ENCODE data around the gene TRAF2. TPM values are rescaled to one million over a fixed set of nuclear protein-coding genes. Genes with fewer than 3 reads are reported as not detected.

Gene TRAF2
- total and polyA plus RNA-seq, 2 of the 13 experiments (the other 11 are each of a cell fraction or from before 2014, with no cell fraction given) = 12.4 to 13.6 TPM

DNA sequence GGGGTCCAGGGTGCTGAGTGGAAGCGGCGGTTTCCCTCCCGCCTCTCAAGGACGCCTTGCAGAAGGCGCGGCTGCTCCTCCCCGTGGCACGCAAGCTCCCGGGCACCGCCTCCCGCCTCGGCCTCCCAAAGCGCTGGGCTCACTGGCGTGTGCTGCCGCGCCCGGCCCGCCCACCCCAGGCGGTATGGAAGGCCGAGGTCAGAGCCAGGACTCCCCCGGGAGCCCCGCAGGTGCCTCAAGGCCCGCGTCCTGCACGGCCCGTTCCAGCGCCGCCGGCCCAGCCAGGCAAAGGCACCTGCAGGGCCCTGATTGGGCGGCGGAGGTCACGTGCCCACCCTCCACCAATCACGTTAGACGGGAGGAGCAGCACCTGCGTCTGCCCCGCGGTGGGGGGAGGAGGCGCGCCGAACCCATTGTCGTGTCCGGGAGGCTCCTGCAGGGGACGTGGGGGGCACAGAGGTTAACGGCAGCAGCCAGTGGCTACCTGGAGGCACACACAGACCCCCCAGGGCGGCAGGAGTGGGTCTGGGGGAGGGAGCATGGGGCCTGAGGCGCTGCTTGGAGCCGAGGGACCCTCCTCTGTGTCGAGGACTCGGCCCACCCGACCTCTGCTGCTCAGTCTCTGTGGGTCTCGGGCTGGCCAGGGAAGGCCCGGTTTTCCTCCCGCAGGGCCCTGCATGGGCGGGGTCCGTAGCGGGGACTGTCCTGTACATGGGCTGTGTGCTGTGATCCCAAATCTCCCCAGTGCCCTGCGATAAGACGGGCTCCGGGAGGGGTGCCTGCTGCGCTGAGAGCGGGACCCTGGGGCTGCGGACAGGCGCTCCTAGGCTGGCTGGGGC, 63.7 kb downstream of the TRAF2 start (continued):
- TF ChIP-seq, protein P1, sequence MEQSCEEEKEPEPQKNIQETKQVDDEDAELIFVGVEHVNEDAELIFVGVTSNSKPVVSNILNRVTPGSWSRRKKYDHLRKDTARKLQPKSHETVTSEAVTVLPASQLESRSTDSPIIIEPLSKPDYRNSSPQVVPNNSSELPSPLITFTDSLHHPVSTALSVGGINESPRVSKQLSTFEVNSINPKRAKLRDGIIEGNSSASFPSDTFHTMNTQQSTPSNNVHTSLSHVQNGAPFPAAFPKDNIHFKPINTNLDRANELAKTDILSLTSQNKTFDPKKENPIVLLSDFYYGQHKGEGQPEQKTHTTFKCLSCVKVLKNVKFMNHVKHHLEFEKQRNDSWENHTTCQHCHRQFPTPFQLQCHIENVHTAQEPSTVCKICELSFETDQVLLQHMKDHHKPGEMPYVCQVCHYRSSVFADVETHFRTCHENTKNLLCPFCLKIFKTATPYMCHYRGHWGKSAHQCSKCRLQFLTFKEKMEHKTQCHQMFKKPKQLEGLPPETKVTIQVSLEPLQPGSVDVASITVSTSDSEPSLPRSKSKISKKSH (CRISPR knock-in tag; IDR thresholded peaks at IDR 0.05; ENCODE audit: borderline replicate concordance) = peak; percentile 50; the same call in 1 of the 2 replicates
- TF ChIP-seq ZNF747 (CRISPR knock-in tag; IDR thresholded peaks at IDR 0.05; ENCODE audit: borderline replicate concordance) (no peak), SP5 (CRISPR knock-in tag; IDR thresholded peaks at IDR 0.05; ENCODE audit: borderline replicate concordance, low read depth) (peak; percentile 67; the same call in 1 of the 2 replicates), CBX2 (IDR thresholded peaks at IDR 0.05; ENCODE audit: low read depth, low read length) (no peak), CBX2 (CRISPR knock-in tag; IDR thresholded peaks at IDR 0.05; ENCODE audit: low read depth) (no peak), MTA3 (CRISPR knock-in tag; IDR thresholded peaks at IDR 0.05) (no peak), ZSCAN21 (CRISPR knock-in tag; IDR thresholded peaks at IDR 0.05; ENCODE audit: borderline replicate concordance) (peak; percentile 57; the same call in 1 of the 2 replicates), ZFY (CRISPR knock-in tag; IDR thresholded peaks at IDR 0.05) (peak; percentile 84), BORCS8-MEF2B (CRISPR knock-in tag; IDR thresholded peaks at IDR 0.05) (peak; percentile 24; the same call in 1 of the 2 replicates), PHB2 (IDR thresholded peaks at IDR 0.05; ENCODE audit: partially characterized antibody) (no peak), ERF (CRISPR knock-in tag; IDR thresholded peaks at IDR 0.05) (0 out of 2 replicates have a peak, but pooled peaks have one; percentile 22), PTBP1 (IDR thresholded peaks at IDR 0.05; ENCODE audit: low read depth, low read length, poor library complexity, severe bottlenecking) (peak; percentile 1), ZMYM4 (CRISPR knock-in tag; IDR thresholded peaks at IDR 0.05) (peak; percentile 68)
- TF ChIP-seq, protein P2, sequence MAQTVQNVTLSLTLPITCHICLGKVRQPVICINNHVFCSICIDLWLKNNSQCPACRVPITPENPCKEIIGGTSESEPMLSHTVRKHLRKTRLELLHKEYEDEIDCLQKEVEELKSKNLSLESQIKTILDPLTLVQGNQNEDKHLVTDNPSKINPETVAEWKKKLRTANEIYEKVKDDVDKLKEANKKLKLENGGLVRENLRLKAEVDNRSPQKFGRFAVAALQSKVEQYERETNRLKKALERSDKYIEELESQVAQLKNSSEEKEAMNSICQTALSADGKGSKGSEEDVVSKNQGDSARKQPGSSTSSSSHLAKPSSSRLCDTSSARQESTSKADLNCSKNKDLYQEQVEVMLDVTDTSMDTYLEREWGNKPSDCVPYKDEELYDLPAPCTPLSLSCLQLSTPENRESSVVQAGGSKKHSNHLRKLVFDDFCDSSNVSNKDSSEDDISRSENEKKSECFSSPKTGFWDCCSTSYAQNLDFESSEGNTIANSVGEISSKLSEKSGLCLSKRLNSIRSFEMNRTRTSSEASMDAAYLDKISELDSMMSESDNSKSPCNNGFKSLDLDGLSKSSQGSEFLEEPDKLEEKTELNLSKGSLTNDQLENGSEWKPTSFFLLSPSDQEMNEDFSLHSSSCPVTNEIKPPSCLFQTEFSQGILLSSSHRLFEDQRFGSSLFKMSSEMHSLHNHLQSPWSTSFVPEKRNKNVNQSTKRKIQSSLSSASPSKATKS (CRISPR knock-in tag; IDR thresholded peaks at IDR 0.05) = no peak
- TF ChIP-seq, protein P3, sequence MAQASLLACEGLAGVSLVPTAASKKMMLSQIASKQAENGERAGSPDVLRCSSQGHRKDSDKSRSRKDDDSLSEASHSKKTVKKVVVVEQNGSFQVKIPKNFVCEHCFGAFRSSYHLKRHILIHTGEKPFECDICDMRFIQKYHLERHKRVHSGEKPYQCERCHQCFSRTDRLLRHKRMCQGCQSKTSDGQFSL (CRISPR knock-in tag; IDR thresholded peaks at IDR 0.05) = peak; percentile 88; the same call in 1 of the 2 replicates
- TF ChIP-seq, protein P4, sequence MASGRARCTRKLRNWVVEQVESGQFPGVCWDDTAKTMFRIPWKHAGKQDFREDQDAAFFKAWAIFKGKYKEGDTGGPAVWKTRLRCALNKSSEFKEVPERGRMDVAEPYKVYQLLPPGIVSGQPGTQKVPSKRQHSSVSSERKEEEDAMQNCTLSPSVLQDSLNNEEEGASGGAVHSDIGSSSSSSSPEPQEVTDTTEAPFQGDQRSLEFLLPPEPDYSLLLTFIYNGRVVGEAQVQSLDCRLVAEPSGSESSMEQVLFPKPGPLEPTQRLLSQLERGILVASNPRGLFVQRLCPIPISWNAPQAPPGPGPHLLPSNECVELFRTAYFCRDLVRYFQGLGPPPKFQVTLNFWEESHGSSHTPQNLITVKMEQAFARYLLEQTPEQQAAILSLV (CRISPR knock-in tag; IDR thresholded peaks at IDR 0.05; ENCODE audit: borderline replicate concordance) = peak; percentile 74; the same call in 1 of the 2 replicates
- TF ChIP-seq, protein P5, sequence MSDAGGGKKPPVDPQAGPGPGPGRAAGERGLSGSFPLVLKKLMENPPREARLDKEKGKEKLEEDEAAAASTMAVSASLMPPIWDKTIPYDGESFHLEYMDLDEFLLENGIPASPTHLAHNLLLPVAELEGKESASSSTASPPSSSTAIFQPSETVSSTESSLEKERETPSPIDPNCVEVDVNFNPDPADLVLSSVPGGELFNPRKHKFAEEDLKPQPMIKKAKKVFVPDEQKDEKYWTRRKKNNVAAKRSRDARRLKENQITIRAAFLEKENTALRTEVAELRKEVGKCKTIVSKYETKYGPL (CRISPR knock-in tag; IDR thresholded peaks at IDR 0.05) = no peak
- TF ChIP-seq, protein P6, sequence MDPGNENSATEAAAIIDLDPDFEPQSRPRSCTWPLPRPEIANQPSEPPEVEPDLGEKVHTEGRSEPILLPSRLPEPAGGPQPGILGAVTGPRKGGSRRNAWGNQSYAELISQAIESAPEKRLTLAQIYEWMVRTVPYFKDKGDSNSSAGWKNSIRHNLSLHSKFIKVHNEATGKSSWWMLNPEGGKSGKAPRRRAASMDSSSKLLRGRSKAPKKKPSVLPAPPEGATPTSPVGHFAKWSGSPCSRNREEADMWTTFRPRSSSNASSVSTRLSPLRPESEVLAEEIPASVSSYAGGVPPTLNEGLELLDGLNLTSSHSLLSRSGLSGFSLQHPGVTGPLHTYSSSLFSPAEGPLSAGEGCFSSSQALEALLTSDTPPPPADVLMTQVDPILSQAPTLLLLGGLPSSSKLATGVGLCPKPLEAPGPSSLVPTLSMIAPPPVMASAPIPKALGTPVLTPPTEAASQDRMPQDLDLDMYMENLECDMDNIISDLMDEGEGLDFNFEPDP (CRISPR knock-in tag; conservative IDR thresholded peaks at IDR 0.05) = no peak
- TF ChIP-seq, protein P7, sequence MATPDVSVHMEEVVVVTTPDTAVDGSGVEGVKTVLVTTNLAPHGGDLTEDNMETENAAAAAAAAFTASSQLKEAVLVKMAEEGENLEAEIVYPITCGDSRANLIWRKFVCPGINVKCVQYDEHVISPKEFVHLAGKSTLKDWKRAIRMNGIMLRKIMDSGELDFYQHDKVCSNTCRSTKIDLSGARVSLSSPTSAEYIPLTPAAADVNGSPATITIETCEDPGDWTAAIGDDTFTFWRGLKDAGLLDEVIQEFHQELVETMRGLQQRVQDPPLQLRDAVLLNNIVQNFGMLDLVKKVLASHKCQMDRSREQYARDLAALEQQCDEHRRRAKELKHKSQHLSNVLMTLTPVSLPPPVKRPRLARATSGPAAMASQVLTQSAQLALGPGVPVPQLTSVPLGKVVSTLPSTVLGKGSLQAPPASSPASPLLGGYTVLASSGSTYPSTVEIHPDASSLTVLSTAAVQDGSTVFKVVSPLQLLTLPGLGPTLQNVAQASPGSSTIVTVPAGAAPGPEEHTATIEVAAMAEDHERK (CRISPR knock-in tag; IDR thresholded peaks at IDR 0.05; ENCODE audit: low read depth) = 0 out of 2 replicates have a peak, but pooled peaks have one; percentile 46
